Measurements from ENCODE around the gene PDIA5. TPM values are rescaled to one million over a fixed set of nuclear protein-coding genes. Genes with fewer than 3 reads are reported as not detected.

Gene PDIA5
- polyA plus RNA-seq, 1 donor (not counting 4 experiments of a cell fraction or from before 2014, with no cell fraction given) = 29.8 TPM

DNA sequence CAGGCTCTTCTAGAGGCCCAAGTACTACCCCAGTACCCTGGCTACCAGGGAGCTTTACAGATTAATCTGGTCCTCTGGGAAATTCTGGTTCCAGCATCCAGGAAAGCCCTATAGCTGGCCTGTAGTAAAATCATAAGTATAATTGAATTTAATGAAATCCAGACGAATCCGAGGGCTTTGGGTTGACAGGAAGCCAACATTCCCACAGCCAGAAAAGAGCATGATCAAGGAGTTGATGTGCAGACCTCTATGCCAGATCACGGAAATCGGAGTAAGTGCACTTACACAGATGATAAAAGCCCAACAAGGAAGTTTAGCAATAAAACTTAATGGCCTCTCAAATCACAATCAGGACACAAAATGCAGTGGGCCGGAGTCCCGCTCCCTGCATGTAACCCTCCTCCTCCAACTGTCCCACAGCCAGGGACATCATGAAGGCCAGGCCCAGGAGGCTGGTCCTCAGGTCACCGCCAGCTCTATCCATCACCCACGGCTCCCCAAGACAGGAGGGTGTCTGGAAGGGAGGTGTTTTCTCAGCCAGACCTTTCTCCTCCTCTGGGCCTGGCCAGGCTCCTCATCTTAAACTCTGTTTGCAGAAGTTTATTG is 72.1 kb downstream of the PDIA5 start:
- H3K36me3 ChIP-seq (ENCODE audit: control insufficient read depth in 2 of 2, extremely low read depth in 1 of 2, insufficient read depth in 2 of 2, low read length in 2 of 2) = peaks cover 23 to 25% of the 10 kb centered on the region in 2 experiments
- no peaks in the 10 kb centered on the region for H3K9me3 ChIP-seq (ENCODE audit: control insufficient read depth, low read depth, low read length)
- no peaks in the 10 kb centered on the region for H3K27me3 ChIP-seq (ENCODE audit: control insufficient read depth, extremely low read depth, insufficient read depth, low read length)
- no peak overlapping the region for H3K4me2 ChIP-seq (ENCODE audit: control insufficient read depth, extremely low read depth, insufficient read depth, low read depth, low read length)
- H4K20me1 ChIP-seq (ENCODE audit: control insufficient read depth, extremely low read depth, insufficient read depth, low read length) = no peaks in the 10 kb centered on the region
- H3K4me1 ChIP-seq (ENCODE audit: control insufficient read depth, extremely low read depth, insufficient read depth, low read length) = no peaks in the 10 kb centered on the region
- H3K9me1 ChIP-seq (ENCODE audit: control insufficient read depth, extremely low read depth, insufficient read depth, low read length) = no peaks in the 10 kb centered on the region
- no peak overlapping the region for H2AFZ ChIP-seq (ENCODE audit: control insufficient read depth, low read length)
- dilution Hi-C loops (cut with MboI; ENCODE audit: extremely low pct_ligation_motif_present, low sequenced_read_pairs) = no loop called here
- TF ChIP-seq, protein P1, sequence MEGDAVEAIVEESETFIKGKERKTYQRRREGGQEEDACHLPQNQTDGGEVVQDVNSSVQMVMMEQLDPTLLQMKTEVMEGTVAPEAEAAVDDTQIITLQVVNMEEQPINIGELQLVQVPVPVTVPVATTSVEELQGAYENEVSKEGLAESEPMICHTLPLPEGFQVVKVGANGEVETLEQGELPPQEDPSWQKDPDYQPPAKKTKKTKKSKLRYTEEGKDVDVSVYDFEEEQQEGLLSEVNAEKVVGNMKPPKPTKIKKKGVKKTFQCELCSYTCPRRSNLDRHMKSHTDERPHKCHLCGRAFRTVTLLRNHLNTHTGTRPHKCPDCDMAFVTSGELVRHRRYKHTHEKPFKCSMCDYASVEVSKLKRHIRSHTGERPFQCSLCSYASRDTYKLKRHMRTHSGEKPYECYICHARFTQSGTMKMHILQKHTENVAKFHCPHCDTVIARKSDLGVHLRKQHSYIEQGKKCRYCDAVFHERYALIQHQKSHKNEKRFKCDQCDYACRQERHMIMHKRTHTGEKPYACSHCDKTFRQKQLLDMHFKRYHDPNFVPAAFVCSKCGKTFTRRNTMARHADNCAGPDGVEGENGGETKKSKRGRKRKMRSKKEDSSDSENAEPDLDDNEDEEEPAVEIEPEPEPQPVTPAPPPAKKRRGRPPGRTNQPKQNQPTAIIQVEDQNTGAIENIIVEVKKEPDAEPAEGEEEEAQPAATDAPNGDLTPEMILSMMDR (optimal IDR thresholded peaks at IDR 0.05 in 1 of 3, IDR thresholded peaks at IDR 0.05 in 1 of 3, conservative IDR thresholded peaks at IDR 0.05 in 1 of 3; ENCODE audit: extremely low read depth in 1 of 3, insufficient read depth in 2 of 3, low read length in 3 of 3) = no peak
- no peak for TF ChIP-seq EZH2 (IDR thresholded peaks at IDR 0.05; ENCODE audit: low read length)
- DNase-seq (ENCODE audit: low read depth, low spot score) = no peak
- FAIRE-seq = no peak
- H3K27ac ChIP-seq (ENCODE audit: control insufficient read depth, insufficient read depth, low read length) = no peak overlapping the region
- no peak overlapping the region for H3K9ac ChIP-seq (ENCODE audit: control insufficient read depth, extremely low read depth, insufficient read depth, low read length)
- H3K4me3 ChIP-seq (ENCODE audit: control insufficient read depth in 2 of 3, extremely low read depth in 1 of 3, insufficient read depth in 2 of 3, low read depth in 1 of 3, low read length in 3 of 3) = no peak overlapping the region
- H3K79me2 ChIP-seq (ENCODE audit: control insufficient read depth, insufficient read depth, low read length) = no peaks in the 10 kb centered on the region

DNA sequence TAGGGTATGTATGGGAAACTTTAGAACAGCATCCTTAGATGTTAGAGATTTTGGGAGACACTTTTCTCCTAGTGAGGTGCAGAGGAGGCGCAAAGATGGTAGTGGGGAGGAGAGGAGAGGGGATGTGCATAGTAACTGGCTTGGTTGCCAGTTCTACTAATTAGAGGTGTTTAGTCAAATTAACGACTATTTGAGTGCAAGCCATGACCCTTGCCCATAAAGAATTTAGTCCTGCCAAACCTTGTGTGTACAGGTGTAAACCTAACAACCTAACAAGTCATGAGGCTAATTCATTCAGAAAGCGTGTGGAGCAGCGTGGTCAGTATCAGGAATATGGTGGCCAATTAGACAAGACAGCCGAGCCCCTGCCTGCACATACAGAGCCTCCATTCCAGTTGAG is 72.7 kb downstream of the PDIA5 start:
- Histone ChIP-seq H3K9me3 (ENCODE audit: control insufficient read depth, low read depth, low read length) (no peaks in the 10 kb centered on the region), H3K27me3 (ENCODE audit: control insufficient read depth, extremely low read depth, insufficient read depth, low read length) (no peaks in the 10 kb centered on the region), H2AFZ (ENCODE audit: control insufficient read depth, low read length) (no peak overlapping the region), H3K9me1 (ENCODE audit: control insufficient read depth, extremely low read depth, insufficient read depth, low read length) (no peaks in the 10 kb centered on the region), H3K4me1 (ENCODE audit: control insufficient read depth, extremely low read depth, insufficient read depth, low read length) (no peaks in the 10 kb centered on the region), H4K20me1 (ENCODE audit: control insufficient read depth, extremely low read depth, insufficient read depth, low read length) (no peaks in the 10 kb centered on the region), H3K36me3 (ENCODE audit: control insufficient read depth in 2 of 2, extremely low read depth in 1 of 2, insufficient read depth in 2 of 2, low read length in 2 of 2) (peaks cover 18 to 24% of the 10 kb centered on the region in 2 experiments), H3K27ac (ENCODE audit: control insufficient read depth, insufficient read depth, low read length) (no peak overlapping the region), H3K4me3 (ENCODE audit: control insufficient read depth in 2 of 3, extremely low read depth in 1 of 3, insufficient read depth in 2 of 3, low read depth in 1 of 3, low read length in 3 of 3) (no peak overlapping the region), H3K9ac (ENCODE audit: control insufficient read depth, extremely low read depth, insufficient read depth, low read length) (no peak overlapping the region), H3K79me2 (ENCODE audit: control insufficient read depth, insufficient read depth, low read length) (no peaks in the 10 kb centered on the region), H3K4me2 (ENCODE audit: control insufficient read depth, extremely low read depth, insufficient read depth, low read depth, low read length) (no peak overlapping the region)
- DNase-seq (ENCODE audit: low read depth, low spot score) (no peak), FAIRE-seq (no peak)
- TF ChIP-seq EZH2 (IDR thresholded peaks at IDR 0.05; ENCODE audit: low read length) = no peak
- TF ChIP-seq, protein P1 (optimal IDR thresholded peaks at IDR 0.05 in 1 of 3, IDR thresholded peaks at IDR 0.05 in 1 of 3, conservative IDR thresholded peaks at IDR 0.05 in 1 of 3; ENCODE audit: extremely low read depth in 1 of 3, insufficient read depth in 2 of 3, low read length in 3 of 3) = no peak
- dilution Hi-C loops (cut with MboI; ENCODE audit: extremely low pct_ligation_motif_present, low sequenced_read_pairs) = no loop called here

Measured in keratinocyte (primary cell).